ENCODE results near the gene SMOC2. TPM values are rescaled to one million over a fixed set of nuclear protein-coding genes. Genes with fewer than 3 reads are reported as not detected.

The SMOC2 gene
- total RNA-seq, 4 donors from 2014 or later, result 74.7 to 139 (median 118) TPM

GRCh38 chr6:168396561-168396960, 44.4 kb upstream of the SMOC2 start:
- DNase-seq (ENCODE audit: low spot score in 2 of 2), result no peak
- H3K9me3 ChIP-seq, result peaks cover 0 to 7% (median 0%) of the 10 kb centered on the region in 4 donors
- H3K27ac ChIP-seq, result no peak overlapping the region
- H3K4me1 ChIP-seq, result peaks cover 0 to 5% (median 0%) of the 10 kb centered on the region in 4 donors
- H3K4me3 ChIP-seq, result no peak overlapping the region
- no peaks in the 10 kb centered on the region for H3K27me3 ChIP-seq
- 69 to 80% methylated on average over 16 of the region's 16 CpGs for WGBS, 2 donors
- no peaks in the 10 kb centered on the region for H3K36me3 ChIP-seq
- TF ChIP-seq CTCF (IDR thresholded peaks at IDR 0.05) (no peak), POLR2A (IDR thresholded peaks at IDR 0.05) (no peak), EP300 (IDR thresholded peaks at IDR 0.05) (no peak)

DNA sequence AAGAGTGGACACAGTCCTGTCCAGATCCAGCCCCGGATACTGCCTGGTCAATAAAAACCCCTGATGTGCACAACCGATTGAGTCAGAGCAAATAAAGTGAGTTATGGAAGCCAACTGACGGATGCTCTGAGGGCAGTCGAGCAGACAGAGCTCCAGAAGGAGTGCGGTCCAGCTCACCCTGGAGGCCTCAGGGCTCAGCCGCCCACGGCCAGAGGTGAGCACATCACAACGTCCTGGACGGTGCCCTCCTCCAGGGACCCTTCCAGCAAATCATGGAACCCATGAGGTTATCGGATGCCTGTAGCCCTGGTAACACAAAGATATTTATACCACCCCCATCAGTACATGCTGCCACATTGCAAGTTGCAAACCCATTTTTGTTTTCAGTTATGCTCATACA, 44.0 kb upstream of the SMOC2 start:
- DNase-seq (ENCODE audit: low spot score in 2 of 2), result no peak
- no peaks in the 10 kb centered on the region for H3K36me3 ChIP-seq
- TF ChIP-seq CTCF (IDR thresholded peaks at IDR 0.05) (no peak), POLR2A (IDR thresholded peaks at IDR 0.05) (no peak), EP300 (IDR thresholded peaks at IDR 0.05) (no peak)
- no peaks in the 10 kb centered on the region for H3K27me3 ChIP-seq
- peaks cover 0 to 7% (median 0%) of the 10 kb centered on the region in 4 donors for H3K9me3 ChIP-seq
- H3K4me1 ChIP-seq, result peaks cover 0 to 5% (median 0%) of the 10 kb centered on the region in 4 donors
- 72 to 81% methylated on average over 8 to 10 of the region's 10 CpGs for WGBS, 2 donors
- no peak overlapping the region for H3K4me3 ChIP-seq
- no peak overlapping the region for H3K27ac ChIP-seq

GRCh38 chr6:168400037-168400436, 40.9 kb upstream of the SMOC2 start:
- peak in 1 of 2 donors; percentile 69 for TF ChIP-seq EP300 (IDR thresholded peaks at IDR 0.05)
- no peak for TF ChIP-seq CTCF (IDR thresholded peaks at IDR 0.05)
- H3K36me3 ChIP-seq, result no peaks in the 10 kb centered on the region
- peaks cover 0 to 7% (median 0%) of the 10 kb centered on the region in 4 donors for H3K9me3 ChIP-seq
- peak in 1 of 2 donors; percentile 52 for DNase-seq (ENCODE audit: low spot score in 2 of 2)
- H3K4me1 ChIP-seq, result peaks cover 0 to 5% (median 0%) of the 10 kb centered on the region in 4 donors
- H3K27ac ChIP-seq, result peak overlapping the region in 2 of 4 donors; percentile 62 to 70
- WGBS, 2 donors, result 52 to 54% methylated on average over 2 of the region's 2 CpGs
- no peaks in the 10 kb centered on the region for H3K27me3 ChIP-seq
- H3K4me3 ChIP-seq, result no peak overlapping the region

DNA sequence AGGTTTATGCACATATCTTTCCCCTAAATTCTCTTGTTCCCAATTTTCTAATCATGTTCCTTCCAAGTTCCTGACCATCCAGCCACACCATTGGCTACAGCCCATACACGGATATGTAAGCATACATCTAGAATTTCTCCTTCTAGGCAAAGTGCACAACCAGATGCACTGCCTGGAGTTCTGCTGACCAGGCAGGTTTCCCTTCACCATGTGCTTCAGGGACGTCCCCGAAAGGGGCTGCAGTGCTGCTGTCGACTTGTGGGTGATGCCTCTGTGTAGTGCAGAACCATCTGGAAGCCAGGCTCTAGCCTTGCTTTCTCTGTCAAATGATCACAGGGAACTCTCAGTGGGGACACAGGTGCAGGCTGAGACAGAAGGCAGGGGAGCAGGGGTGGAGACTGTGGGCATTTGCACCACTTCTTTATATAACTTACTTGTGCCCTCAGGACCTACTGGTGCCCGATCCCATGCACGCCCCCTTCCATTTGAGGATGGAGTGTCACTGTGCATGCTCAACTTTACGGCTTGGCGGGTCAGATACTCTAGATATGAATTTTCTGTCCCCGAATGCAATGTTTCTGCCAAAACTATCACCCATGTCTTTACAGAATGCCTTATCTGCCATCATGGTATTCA, 37.5 kb upstream of the SMOC2 start:
- H3K27ac ChIP-seq, result no peak overlapping the region
- TF ChIP-seq EP300 (IDR thresholded peaks at IDR 0.05) (no peak), CTCF (IDR thresholded peaks at IDR 0.05) (no peak), POLR2A (IDR thresholded peaks at IDR 0.05) (no peak)
- peaks cover 0 to 7% (median 0%) of the 10 kb centered on the region in 4 donors for H3K9me3 ChIP-seq
- DNase-seq (ENCODE audit: low spot score in 2 of 2), result no peak
- no peaks in the 10 kb centered on the region for H3K36me3 ChIP-seq
- no peak overlapping the region for H3K4me3 ChIP-seq
- H3K27me3 ChIP-seq, result no peaks in the 10 kb centered on the region
- 85 to 92% methylated on average over 9 of the region's 9 CpGs for WGBS, 2 donors
- H3K4me1 ChIP-seq, result peaks cover 0 to 5% (median 0%) of the 10 kb centered on the region in 4 donors

DNA sequence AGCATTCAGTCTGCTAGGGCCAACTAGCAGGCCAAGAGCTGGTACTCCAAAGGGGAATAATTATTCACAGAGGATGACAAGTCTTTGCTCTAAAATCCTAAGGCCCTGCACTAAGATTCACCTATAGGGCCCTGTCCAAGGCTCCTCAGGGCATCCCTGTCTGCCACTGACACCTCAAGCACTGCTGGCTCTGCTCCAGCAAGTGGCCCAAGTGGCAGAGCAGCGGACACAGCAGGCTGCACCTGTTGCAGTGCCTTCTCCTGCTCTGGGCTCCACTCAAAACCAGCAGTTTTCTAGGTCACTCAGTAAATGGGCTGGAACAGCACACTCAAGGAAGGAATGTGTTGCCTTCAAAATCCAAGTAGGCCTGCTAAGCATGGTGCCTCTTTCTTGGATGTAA, 36.4 kb upstream of the SMOC2 start:
- Histone ChIP-seq H3K27ac (no peak overlapping the region), H3K4me3 (no peak overlapping the region), H3K9me3 (peaks cover 0 to 3% (median 0%) of the 10 kb centered on the region in 4 donors), H3K36me3 (no peaks in the 10 kb centered on the region), H3K27me3 (no peaks in the 10 kb centered on the region), H3K4me1 (peaks cover 0 to 5% (median 0%) of the 10 kb centered on the region in 4 donors)
- 56 to 88% methylated on average over 1 of the region's 1 CpG for WGBS, 2 donors
- TF ChIP-seq EP300 (IDR thresholded peaks at IDR 0.05) (no peak), CTCF (IDR thresholded peaks at IDR 0.05) (no peak), POLR2A (IDR thresholded peaks at IDR 0.05) (no peak)
- DNase-seq (ENCODE audit: low spot score in 2 of 2), result no peak

Data from tibial nerve (tissue), 4 donors.